HG02870 (cell line): Measurements from ENCODE around the gene KRTAP13-2.

Experiments
- ATAC-seq: cut with Tn5 transposase; IDR thresholded peaks from one replicate; pipeline ENCODE4 v1.9.1; 2021; ENCODE audit warnings: mild to moderate bottlenecking, moderate library complexity; ENCODE audit not compliant: unreplicated experiment

The KRTAP13-2 gene

GRCh38 chr21:30372139-30372770 is at the start of gene KRTAP13-2:
Gene KRTAP13-2 (minus strand): TSS chr21:30372271. CDS start chr21:30372213, 58 bp downstream.
- ATAC-seq: no peak

GRCh38 chr21:30415993-30416392 is 43.9 kb upstream of the KRTAP13-2 start:
- no peak for ATAC-seq

GRCh38 chr21:30408782-30409494 is 36.9 kb upstream of the KRTAP13-2 start:
- ATAC-seq: no peak

- ATAC-seq: no peak
Measured at GRCh38 chr21:30395731-30396130, 23.7 kb upstream of the KRTAP13-2 start, which contains the start of gene KRTAP13-1. Gene KRTAP13-1 (plus strand): TSS chr21:30396031. CDS start chr21:30396087, 56 bp downstream.

- no peak for ATAC-seq
Measured at GRCh38 chr21:30391492-30392025, 19.5 kb upstream of the KRTAP13-2 start.

- ATAC-seq: no peak
Measured at GRCh38 chr21:30382201-30382600, 10.1 kb upstream of the KRTAP13-2 start.

- ATAC-seq: no peak
Measured at GRCh38 chr21:30355906-30356305, 16.2 kb downstream of the KRTAP13-2 start.

GRCh38 chr21:30354308-30355005 is 17.6 kb downstream of the KRTAP13-2 start:
- ATAC-seq: no peak

GRCh38 chr21:30351534-30351933 is 20.5 kb downstream of the KRTAP13-2 start:
- ATAC-seq: no peak

- ATAC-seq: no peak
Measured at GRCh38 chr21:30349572-30349971, 22.5 kb downstream of the KRTAP13-2 start.

GRCh38 chr21:30348506-30348905 is 23.6 kb downstream of the KRTAP13-2 start, which contains the start of gene KRTAP23-1:
Gene KRTAP23-1 (minus strand): TSS chr21:30348606. CDS start chr21:30348606, 0 bp downstream.
- no peak for ATAC-seq

- ATAC-seq: no peak
Measured at GRCh38 chr21:30345014-30345413, 27.1 kb downstream of the KRTAP13-2 start.

- peak; percentile 48 for ATAC-seq
Measured at GRCh38 chr21:30340714-30341573, 31.1 kb downstream of the KRTAP13-2 start.

- no peak for ATAC-seq
Measured at GRCh38 chr21:30338717-30339116, 33.4 kb downstream of the KRTAP13-2 start.

- ATAC-seq: no peak
Measured at GRCh38 chr21:30337772-30338171, 34.3 kb downstream of the KRTAP13-2 start.

GRCh38 chr21:30337276-30337744 is 34.8 kb downstream of the KRTAP13-2 start, which contains the start of gene KRTAP27-1:
Gene KRTAP27-1 (minus strand): TSS chr21:30337694. CDS start chr21:30337668, 26 bp downstream.
- no peak for ATAC-seq

GRCh38 chr21:30336596-30336995 is 35.5 kb downstream of the KRTAP13-2 start:
- ATAC-seq: no peak

GRCh38 chr21:30333736-30334135 is 38.3 kb downstream of the KRTAP13-2 start:
- ATAC-seq: no peak

- no peak for ATAC-seq
Measured at GRCh38 chr21:30332681-30333080, 39.4 kb downstream of the KRTAP13-2 start.

- ATAC-seq: no peak
Measured at GRCh38 chr21:30329203-30329875, 42.7 kb downstream of the KRTAP13-2 start.
